ENCODE data around the gene DHX32. TPM values are rescaled to one million over a fixed set of nuclear protein-coding genes. Genes with fewer than 3 reads are reported as not detected.

The DHX32 gene
- total RNA-seq, 1 donor from 2014 or later = 33.2 TPM

DNA sequence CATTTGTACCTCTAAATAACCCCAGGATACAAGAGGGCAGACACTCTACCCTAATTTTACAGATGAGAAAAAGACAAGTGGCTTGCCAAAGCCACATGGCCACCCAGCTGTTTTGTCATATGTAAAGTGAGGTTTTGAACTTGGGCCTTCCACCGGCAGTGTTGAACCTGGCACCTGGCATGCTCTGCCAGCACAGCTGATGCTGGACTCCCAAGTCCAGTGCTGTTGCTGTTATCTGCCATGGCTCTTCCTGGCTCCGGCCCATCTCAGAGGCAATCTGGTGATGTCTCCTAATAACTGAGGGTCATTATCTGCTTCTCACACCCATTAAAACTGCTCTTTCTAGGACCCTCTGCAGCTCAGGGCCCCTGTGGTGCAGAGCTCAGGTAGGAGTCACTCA is 32.7 kb downstream of the DHX32 start:
- Mint-ChIP-seq H3K27me3 (no peaks in the 10 kb centered on the region), H3K4me1 (ENCODE audit: unreplicated experiment) (no peaks in the 10 kb centered on the region), H3K27ac (no peak overlapping the region), H3K4me3 (no peak overlapping the region), H3K36me3 (peaks cover 41% of the 10 kb centered on the region), H3K9me3 (no peaks in the 10 kb centered on the region)
- no peak for DNase-seq (ENCODE audit: extremely low spot score, unreplicated experiment)
- TF ChIP-seq, protein P1, sequence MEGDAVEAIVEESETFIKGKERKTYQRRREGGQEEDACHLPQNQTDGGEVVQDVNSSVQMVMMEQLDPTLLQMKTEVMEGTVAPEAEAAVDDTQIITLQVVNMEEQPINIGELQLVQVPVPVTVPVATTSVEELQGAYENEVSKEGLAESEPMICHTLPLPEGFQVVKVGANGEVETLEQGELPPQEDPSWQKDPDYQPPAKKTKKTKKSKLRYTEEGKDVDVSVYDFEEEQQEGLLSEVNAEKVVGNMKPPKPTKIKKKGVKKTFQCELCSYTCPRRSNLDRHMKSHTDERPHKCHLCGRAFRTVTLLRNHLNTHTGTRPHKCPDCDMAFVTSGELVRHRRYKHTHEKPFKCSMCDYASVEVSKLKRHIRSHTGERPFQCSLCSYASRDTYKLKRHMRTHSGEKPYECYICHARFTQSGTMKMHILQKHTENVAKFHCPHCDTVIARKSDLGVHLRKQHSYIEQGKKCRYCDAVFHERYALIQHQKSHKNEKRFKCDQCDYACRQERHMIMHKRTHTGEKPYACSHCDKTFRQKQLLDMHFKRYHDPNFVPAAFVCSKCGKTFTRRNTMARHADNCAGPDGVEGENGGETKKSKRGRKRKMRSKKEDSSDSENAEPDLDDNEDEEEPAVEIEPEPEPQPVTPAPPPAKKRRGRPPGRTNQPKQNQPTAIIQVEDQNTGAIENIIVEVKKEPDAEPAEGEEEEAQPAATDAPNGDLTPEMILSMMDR (conservative IDR thresholded peaks at IDR 0.05) = no peak

DNA sequence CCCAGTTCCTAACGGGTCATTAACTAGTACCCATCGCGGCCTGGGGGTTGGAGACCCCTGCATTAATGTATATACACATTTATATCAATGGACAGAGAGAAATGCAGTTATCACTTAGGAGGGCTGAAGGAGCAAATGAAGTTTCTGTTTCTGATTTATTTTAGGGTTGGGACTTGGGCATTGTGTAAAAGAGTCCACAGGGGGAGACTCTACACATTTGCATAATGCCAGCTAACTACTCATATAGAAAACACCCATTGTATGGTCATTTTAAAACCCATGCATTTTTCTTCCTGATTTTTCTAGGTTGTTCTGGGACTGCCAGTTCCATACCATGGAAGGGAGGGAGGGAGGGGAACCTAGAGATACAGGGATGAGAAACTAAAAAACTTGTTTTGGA is 34.2 kb downstream of the DHX32 start:
- no peak overlapping the region for H3K27ac Mint-ChIP-seq
- no peaks in the 10 kb centered on the region for H3K27me3 Mint-ChIP-seq
- H3K4me1 Mint-ChIP-seq (ENCODE audit: unreplicated experiment) = no peaks in the 10 kb centered on the region
- no peaks in the 10 kb centered on the region for H3K9me3 Mint-ChIP-seq
- no peak for DNase-seq (ENCODE audit: extremely low spot score, unreplicated experiment)
- peaks cover 30% of the 10 kb centered on the region for H3K36me3 Mint-ChIP-seq
- no peak overlapping the region for H3K4me3 Mint-ChIP-seq
- TF ChIP-seq, protein P1 (conservative IDR thresholded peaks at IDR 0.05) = no peak

DNA sequence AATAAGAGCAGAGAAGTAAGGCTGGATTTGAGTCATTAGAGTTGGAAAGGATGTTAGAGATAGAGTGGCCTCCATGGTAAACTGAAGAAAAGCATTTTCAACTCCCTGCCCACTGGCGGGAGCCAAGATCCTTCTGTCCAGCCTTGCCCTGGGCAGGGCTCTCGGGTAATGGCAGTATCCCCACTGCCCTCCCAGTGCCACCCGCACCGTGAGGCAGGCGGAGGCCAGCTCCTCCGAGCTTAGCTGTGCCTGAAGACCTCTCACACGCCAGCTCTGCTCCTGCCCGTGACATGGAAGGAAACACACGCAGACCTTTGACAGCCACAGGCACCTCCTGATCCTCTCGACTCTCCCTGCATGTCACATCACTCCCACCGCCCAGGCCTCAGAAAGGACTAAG is 35.5 kb downstream of the DHX32 start:
- Mint-ChIP-seq H3K4me3 (no peak overlapping the region), H3K36me3 (peaks cover 25% of the 10 kb centered on the region), H3K9me3 (no peaks in the 10 kb centered on the region), H3K4me1 (ENCODE audit: unreplicated experiment) (no peaks in the 10 kb centered on the region), H3K27ac (no peak overlapping the region), H3K27me3 (no peaks in the 10 kb centered on the region)
- TF ChIP-seq, protein P1 (conservative IDR thresholded peaks at IDR 0.05) = no peak
- no peak for DNase-seq (ENCODE audit: extremely low spot score, unreplicated experiment)

DNA sequence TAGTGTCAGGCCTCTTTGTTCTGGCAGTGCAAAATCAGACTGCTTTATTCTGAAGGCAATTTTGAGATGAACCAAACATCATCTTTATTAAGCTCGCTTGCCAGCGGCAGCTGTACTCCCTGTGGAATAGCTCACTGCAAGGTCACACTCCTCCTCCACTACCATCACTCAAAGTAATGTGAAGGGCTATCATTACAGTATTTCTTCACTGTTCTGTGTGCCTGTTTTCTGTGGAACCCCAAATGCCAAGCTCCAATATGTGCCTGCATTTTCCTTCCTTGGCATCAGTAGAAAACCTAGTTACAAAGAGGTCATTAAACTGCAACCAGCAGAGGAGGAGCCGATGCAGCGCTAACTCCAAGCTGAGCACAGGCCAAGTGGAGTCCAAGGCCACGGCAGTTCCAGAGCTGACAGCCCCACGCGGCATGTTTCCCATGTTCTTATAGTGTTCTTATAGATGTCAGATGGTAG is 36.3 kb downstream of the DHX32 start:
- TF ChIP-seq, protein P1 (conservative IDR thresholded peaks at IDR 0.05) = no peak
- H3K27me3 Mint-ChIP-seq = no peaks in the 10 kb centered on the region
- no peak overlapping the region for H3K27ac Mint-ChIP-seq
- H3K4me1 Mint-ChIP-seq (ENCODE audit: unreplicated experiment) = no peaks in the 10 kb centered on the region
- H3K9me3 Mint-ChIP-seq = no peaks in the 10 kb centered on the region
- H3K4me3 Mint-ChIP-seq = no peak overlapping the region
- DNase-seq (ENCODE audit: extremely low spot score, unreplicated experiment) = no peak
- peaks cover 29% of the 10 kb centered on the region for H3K36me3 Mint-ChIP-seq

GRCh38 chr10:125843603-125844329 is 37.3 kb downstream of the DHX32 start:
- Mint-ChIP-seq H3K4me3 (no peak overlapping the region), H3K36me3 (peaks cover 23% of the 10 kb centered on the region), H3K4me1 (ENCODE audit: unreplicated experiment) (no peaks in the 10 kb centered on the region), H3K27me3 (no peaks in the 10 kb centered on the region), H3K27ac (no peak overlapping the region), H3K9me3 (no peaks in the 10 kb centered on the region)
- TF ChIP-seq, protein P1 (conservative IDR thresholded peaks at IDR 0.05) = no peak
- DNase-seq (ENCODE audit: extremely low spot score, unreplicated experiment) = no peak
